ENCODE measurements around the gene SLC26A9.

The SLC26A9 gene

DNA sequence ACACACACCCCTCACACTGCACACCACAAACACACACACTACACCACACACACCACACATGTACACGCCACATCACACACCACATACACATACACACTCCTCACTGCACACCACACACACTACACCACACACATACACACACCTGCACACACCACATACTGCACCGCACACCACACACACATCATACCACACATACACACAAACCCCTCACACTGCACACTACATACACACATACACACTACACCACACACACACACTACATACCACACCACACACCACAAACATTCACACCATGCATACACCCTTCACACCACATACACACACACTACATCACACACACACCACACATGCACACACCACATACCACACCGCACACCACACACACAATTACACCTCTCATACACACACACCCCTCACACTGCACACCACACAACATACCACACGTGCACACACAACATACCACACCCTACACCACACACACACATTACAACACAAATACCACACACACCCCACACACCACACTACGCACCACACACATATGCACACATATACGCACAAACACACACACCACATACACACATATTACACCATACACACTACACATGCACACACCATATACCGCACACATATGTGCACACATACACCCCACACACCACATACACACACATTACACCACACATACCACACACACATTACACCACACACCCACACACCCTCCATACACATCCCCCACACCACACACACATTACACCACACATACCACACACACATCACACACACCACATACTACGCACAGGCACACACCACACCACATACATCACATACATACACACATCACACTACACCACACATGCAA, 30.3 kb upstream of the SLC26A9 start:
- TF ChIP-seq, protein P1, sequence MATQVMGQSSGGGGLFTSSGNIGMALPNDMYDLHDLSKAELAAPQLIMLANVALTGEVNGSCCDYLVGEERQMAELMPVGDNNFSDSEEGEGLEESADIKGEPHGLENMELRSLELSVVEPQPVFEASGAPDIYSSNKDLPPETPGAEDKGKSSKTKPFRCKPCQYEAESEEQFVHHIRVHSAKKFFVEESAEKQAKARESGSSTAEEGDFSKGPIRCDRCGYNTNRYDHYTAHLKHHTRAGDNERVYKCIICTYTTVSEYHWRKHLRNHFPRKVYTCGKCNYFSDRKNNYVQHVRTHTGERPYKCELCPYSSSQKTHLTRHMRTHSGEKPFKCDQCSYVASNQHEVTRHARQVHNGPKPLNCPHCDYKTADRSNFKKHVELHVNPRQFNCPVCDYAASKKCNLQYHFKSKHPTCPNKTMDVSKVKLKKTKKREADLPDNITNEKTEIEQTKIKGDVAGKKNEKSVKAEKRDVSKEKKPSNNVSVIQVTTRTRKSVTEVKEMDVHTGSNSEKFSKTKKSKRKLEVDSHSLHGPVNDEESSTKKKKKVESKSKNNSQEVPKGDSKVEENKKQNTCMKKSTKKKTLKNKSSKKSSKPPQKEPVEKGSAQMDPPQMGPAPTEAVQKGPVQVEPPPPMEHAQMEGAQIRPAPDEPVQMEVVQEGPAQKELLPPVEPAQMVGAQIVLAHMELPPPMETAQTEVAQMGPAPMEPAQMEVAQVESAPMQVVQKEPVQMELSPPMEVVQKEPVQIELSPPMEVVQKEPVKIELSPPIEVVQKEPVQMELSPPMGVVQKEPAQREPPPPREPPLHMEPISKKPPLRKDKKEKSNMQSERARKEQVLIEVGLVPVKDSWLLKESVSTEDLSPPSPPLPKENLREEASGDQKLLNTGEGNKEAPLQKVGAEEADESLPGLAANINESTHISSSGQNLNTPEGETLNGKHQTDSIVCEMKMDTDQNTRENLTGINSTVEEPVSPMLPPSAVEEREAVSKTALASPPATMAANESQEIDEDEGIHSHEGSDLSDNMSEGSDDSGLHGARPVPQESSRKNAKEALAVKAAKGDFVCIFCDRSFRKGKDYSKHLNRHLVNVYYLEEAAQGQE (IDR thresholded peaks at IDR 0.05; ENCODE audit: insufficient read depth in 1 of 2, low read depth in 2 of 2, low read length in 2 of 2): no peak
- TF ChIP-seq SIN3A (IDR thresholded peaks at IDR 0.05; ENCODE audit: borderline replicate concordance, insufficient read depth, low read length): no peak
- TF ChIP-seq FOXP2 (optimal IDR thresholded peaks at IDR 0.05; ENCODE audit: borderline replicate concordance, extremely low read depth, extremely low read length, insufficient read depth): no peak
- TF ChIP-seq TAF1 (IDR thresholded peaks at IDR 0.05; ENCODE audit: borderline replicate concordance, insufficient read depth, low read length): no peak
- TF ChIP-seq POLR2AphosphoS5 (IDR thresholded peaks at IDR 0.05; ENCODE audit: low read depth, low read length): no peak

DNA sequence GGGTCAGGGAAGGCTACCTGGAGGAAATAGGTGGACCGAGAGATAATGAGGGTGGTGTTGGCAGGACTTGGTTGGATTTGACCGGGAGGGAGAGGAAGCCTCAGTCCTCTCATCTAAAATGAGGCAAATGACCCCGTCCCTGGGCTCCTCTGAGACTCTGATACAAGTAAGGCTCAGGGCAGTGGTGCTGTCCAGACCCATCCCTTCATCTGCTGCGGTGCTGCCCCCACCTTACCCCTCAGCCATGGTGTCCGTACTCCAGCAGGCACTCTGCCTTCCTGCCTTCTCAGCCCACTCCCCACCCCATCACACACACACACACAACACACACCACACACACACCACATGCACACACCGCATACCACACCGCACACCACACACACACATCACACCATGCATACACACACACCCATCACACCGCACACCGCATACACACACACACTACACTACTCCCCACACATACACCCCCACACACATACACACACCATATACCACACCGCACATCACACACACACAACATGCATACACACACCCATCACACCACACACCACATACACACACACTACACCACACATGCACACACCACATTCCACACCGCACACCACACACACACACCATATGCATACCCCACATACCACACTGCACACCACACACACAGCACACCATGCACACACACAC, 29.4 kb upstream of the SLC26A9 start:
- TF ChIP-seq, protein P1 (IDR thresholded peaks at IDR 0.05; ENCODE audit: insufficient read depth in 1 of 2, low read depth in 2 of 2, low read length in 2 of 2): no peak
- TF ChIP-seq TAF1 (IDR thresholded peaks at IDR 0.05; ENCODE audit: borderline replicate concordance, insufficient read depth, low read length): no peak
- TF ChIP-seq SIN3A (IDR thresholded peaks at IDR 0.05; ENCODE audit: borderline replicate concordance, insufficient read depth, low read length): no peak
- no peak for TF ChIP-seq FOXP2 (optimal IDR thresholded peaks at IDR 0.05; ENCODE audit: borderline replicate concordance, extremely low read depth, extremely low read length, insufficient read depth)
- TF ChIP-seq POLR2AphosphoS5 (IDR thresholded peaks at IDR 0.05; ENCODE audit: low read depth, low read length): no peak

DNA sequence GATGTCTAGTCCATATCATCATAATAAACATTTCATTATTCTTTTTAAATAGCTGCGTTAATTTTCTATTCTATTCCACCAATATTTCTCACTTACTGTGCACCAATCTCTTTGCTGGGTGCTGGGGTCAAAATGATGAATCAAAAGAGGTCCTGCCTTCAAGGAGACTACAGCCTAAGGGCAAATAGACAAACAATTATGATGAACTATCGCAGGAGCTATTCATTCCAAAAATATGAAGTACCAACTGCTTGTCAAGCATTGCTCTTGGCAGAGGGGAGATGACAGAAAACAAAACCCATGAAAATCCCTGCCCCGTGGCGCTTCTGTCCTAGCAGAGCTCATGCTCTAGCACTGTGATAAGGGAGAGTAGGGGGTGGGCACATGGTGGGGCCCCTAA, 28.8 kb upstream of the SLC26A9 start:
- no peak for TF ChIP-seq FOXP2 (optimal IDR thresholded peaks at IDR 0.05; ENCODE audit: borderline replicate concordance, extremely low read depth, extremely low read length, insufficient read depth)
- no peak for TF ChIP-seq TAF1 (IDR thresholded peaks at IDR 0.05; ENCODE audit: borderline replicate concordance, insufficient read depth, low read length)
- TF ChIP-seq POLR2AphosphoS5 (IDR thresholded peaks at IDR 0.05; ENCODE audit: low read depth, low read length): no peak
- TF ChIP-seq, protein P1 (IDR thresholded peaks at IDR 0.05; ENCODE audit: insufficient read depth in 1 of 2, low read depth in 2 of 2, low read length in 2 of 2): no peak

DNA sequence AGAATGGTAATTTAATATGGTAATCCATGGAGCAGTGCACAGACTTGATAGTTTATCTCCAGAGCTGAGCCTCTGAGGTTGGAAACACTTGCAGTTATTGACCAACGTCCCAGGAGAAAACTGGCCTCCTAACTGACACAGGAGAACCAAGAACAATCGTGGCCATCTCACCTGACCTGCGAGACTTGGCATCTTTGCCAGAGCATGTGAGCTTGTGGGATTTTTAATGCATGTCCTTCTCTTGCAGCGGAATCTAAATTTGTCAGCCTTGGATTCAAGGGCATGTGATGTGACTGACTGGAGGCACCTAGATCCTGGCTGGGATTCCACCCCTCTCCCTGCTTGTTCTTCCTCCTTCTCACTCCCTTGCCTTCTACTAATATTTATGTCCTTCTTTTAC, 27.8 kb upstream of the SLC26A9 start:
- TF ChIP-seq SIN3A (IDR thresholded peaks at IDR 0.05; ENCODE audit: borderline replicate concordance, insufficient read depth, low read length): no peak
- no peak for TF ChIP-seq TAF1 (IDR thresholded peaks at IDR 0.05; ENCODE audit: borderline replicate concordance, insufficient read depth, low read length)
- no peak for TF ChIP-seq POLR2AphosphoS5 (IDR thresholded peaks at IDR 0.05; ENCODE audit: low read depth, low read length)
- TF ChIP-seq, protein P1 (IDR thresholded peaks at IDR 0.05; ENCODE audit: insufficient read depth in 1 of 2, low read depth in 2 of 2, low read length in 2 of 2): no peak

All from PFSK-1 (cell line).